Measurements from ENCODE around the gene HMGCL. TPM values are rescaled to one million over a fixed set of nuclear protein-coding genes. Genes with fewer than 3 reads are reported as not detected.

Gene HMGCL
- total RNA-seq, 2 experiments from 2014 or later = 8.9 to 9.6 TPM

- POLR2A ChIA-PET = interaction anchor here (0.9 to 4.9 kb wide), 8 partner anchors 9 to 181 kb away, joined by 3 to 40 read pairs (median 9); partner anchors contain the start of genes ELOA, HMGCL, LYPLA2 and PITHD1
- peaks cover 21% of the 10 kb centered on the region for H3K36me3 ChIP-seq (ENCODE audit: insufficient read depth, low read length)
Observed at GRCh38 chr1:23799570-23800399, 25.4 kb downstream of the HMGCL start.

DNA sequence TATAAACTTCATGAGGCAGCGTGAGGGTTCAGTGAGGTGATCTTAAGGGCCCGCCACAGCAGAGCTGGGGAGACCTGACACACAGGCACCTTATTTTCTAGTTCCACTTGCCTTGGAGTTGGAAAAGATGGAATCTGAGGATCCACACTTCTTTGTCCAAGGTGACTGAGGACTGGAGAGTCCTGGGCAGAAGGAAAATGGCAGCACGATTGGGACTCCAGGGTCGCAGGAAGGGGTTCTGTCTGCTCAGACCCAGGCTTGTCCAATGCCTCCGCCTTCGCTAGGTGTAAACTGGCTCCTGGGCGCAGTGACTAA, 26.0 kb downstream of the HMGCL start:
- Histone ChIP-seq H3K9me3 (ENCODE audit: control insufficient read depth in 1 of 2, insufficient read depth in 1 of 2, low read length in 2 of 2) (no peaks in the 10 kb centered on the region), H3K4me1 (ENCODE audit: insufficient read depth, low read length) (peaks cover 27% of the 10 kb centered on the region), H3K27me3 (ENCODE audit: control insufficient read depth in 1 of 2, insufficient read depth in 2 of 2, low read length in 2 of 2) (no peaks in the 10 kb centered on the region), H3K27ac (ENCODE audit: low read depth in 1 of 2, low read length in 2 of 2) (peak overlapping the region in 1 of 2 donors; percentile 34), H3K4me3 (ENCODE audit: low read length) (peak overlapping the region; percentile 81), H3K36me3 (ENCODE audit: insufficient read depth, low read length) (peaks cover 25% of the 10 kb centered on the region)
- no peak for ATAC-seq (ENCODE audit: poor library complexity)
- Mint-ChIP-seq H3K27me3 (no peaks in the 10 kb centered on the region), H3K4me1 (ENCODE audit: low read depth) (peaks cover 14% of the 10 kb centered on the region), H3K4me3 (peak overlapping the region; percentile 97), H3K9me3 (no peaks in the 10 kb centered on the region), H3K27ac (peak overlapping the region; percentile 72), H3K36me3 (ENCODE audit: low read depth) (peaks cover 20% of the 10 kb centered on the region)
- ChIA-PET CTCF (interaction anchor here (3.2 to 4.3 kb wide), 2 partner anchors 11 to 27 kb away, joined by 12 to 13 read pairs; no protein-coding TSS in a partner anchor), POLR2A (interaction anchor here (0.9 to 4.9 kb wide), 6 partner anchors 8 to 181 kb away, joined by 3 to 40 read pairs (median 11); partner anchors contain the start of genes ELOA, HMGCL, LYPLA2 and PITHD1)
- DNase-seq = no peak
- intact Hi-C loops (cut with DNase I, micrococcal nuclease) = loop anchor here in 1 of 2 experiments (10.0 kb wide), 1 partner anchor 1446 kb away; the partner anchor contains the start of gene RSRP1
- no peak for TF ChIP-seq CTCF (IDR thresholded peaks at IDR 0.05)

More at GRCh38 chr1:23799570-23800399, 25.4 kb downstream of the HMGCL start:
- peak overlapping the region; percentile 81 for H3K4me3 ChIP-seq (ENCODE audit: low read length)
- no peak for TF ChIP-seq CTCF (IDR thresholded peaks at IDR 0.05)
- Mint-ChIP-seq H3K27ac (peak overlapping the region; percentile 72), H3K36me3 (ENCODE audit: low read depth) (peaks cover 21% of the 10 kb centered on the region), H3K4me1 (ENCODE audit: low read depth) (peaks cover 14% of the 10 kb centered on the region), H3K9me3 (no peaks in the 10 kb centered on the region), H3K27me3 (no peaks in the 10 kb centered on the region), H3K4me3 (peak overlapping the region; percentile 97)
- H3K27me3 ChIP-seq (ENCODE audit: control insufficient read depth in 1 of 2, insufficient read depth in 2 of 2, low read length in 2 of 2) = no peaks in the 10 kb centered on the region
- DNase-seq (peak in 5 of 14 experiments; percentile 28 to 63 (median 51)), ATAC-seq (ENCODE audit: poor library complexity) (no peak)
- no peaks in the 10 kb centered on the region for H3K9me3 ChIP-seq (ENCODE audit: control insufficient read depth in 1 of 2, insufficient read depth in 1 of 2, low read length in 2 of 2)
- intact Hi-C loops (cut with DNase I, micrococcal nuclease) = loop anchor here (1.0 to 10.0 kb wide), 7 partner anchors 8 to 1445 kb away; partner anchors contain the start of genes ELOA (in 1 of the 2), LYPLA2 (in 1 of the 2), PITHD1 (in 1 of the 2) and PNRC2 (in 1 of the 2)
- H3K27ac ChIP-seq (ENCODE audit: low read depth in 1 of 2, low read length in 2 of 2) = peak overlapping the region; percentile 34 to 82
- CTCF ChIA-PET = interaction anchor here (3.2 to 4.3 kb wide), 2 partner anchors 10 to 28 kb away, joined by 12 to 13 read pairs; no protein-coding TSS in a partner anchor
- peaks cover 27% of the 10 kb centered on the region for H3K4me1 ChIP-seq (ENCODE audit: insufficient read depth, low read length)

- Histone ChIP-seq H3K9me3 (ENCODE audit: control insufficient read depth in 1 of 2, insufficient read depth in 1 of 2, low read length in 2 of 2) (no peaks in the 10 kb centered on the region), H3K36me3 (ENCODE audit: insufficient read depth, low read length) (peaks cover 25% of the 10 kb centered on the region), H3K4me1 (ENCODE audit: insufficient read depth, low read length) (peaks cover 27% of the 10 kb centered on the region), H3K27me3 (ENCODE audit: control insufficient read depth in 1 of 2, insufficient read depth in 2 of 2, low read length in 2 of 2) (no peaks in the 10 kb centered on the region), H3K27ac (ENCODE audit: low read depth in 1 of 2, low read length in 2 of 2) (peak overlapping the region in 1 of 2 donors; percentile 34), H3K4me3 (ENCODE audit: low read length) (no peak overlapping the region)
- TF ChIP-seq CTCF (IDR thresholded peaks at IDR 0.05) = no peak
- H3K27ac Mint-ChIP-seq = peak overlapping the region; percentile 72
- peaks cover 14% of the 10 kb centered on the region for H3K4me1 Mint-ChIP-seq (ENCODE audit: low read depth)
- H3K27me3 Mint-ChIP-seq = no peaks in the 10 kb centered on the region
- peak overlapping the region; percentile 97 for H3K4me3 Mint-ChIP-seq
- DNase-seq = peak in 1 of 14 experiments; percentile 53
- intact Hi-C loops (cut with DNase I, micrococcal nuclease) = loop anchor here in 1 of 2 experiments (10.0 kb wide), 1 partner anchor 1446 kb away; the partner anchor contains the start of gene RSRP1
- no peak for ATAC-seq (ENCODE audit: poor library complexity)
- POLR2A ChIA-PET = interaction anchor here (0.9 to 4.9 kb wide), 5 partner anchors 12 to 182 kb away, joined by 3 to 32 read pairs (median 6); partner anchors contain the start of genes ELOA, HMGCL, PITHD1 and SRSF10
- H3K36me3 Mint-ChIP-seq (ENCODE audit: low read depth) = peaks cover 20% of the 10 kb centered on the region
- CTCF ChIA-PET = interaction anchor here (0.6 to 4.3 kb wide), 4 partner anchors 12 to 865 kb away, joined by 3 to 13 read pairs (median 4); no protein-coding TSS in a partner anchor
- no peaks in the 10 kb centered on the region for H3K9me3 Mint-ChIP-seq
Observed at GRCh38 chr1:23798662-23799142, 26.5 kb downstream of the HMGCL start.

All from CD4-positive, alpha-beta T cell (primary cell).